A673 (cell line): ENCODE results near the gene S100A11.

Source experiments
- EZH2 ChIP-seq: fragments of 200-600 bp; sonication (generic); IDR thresholded peaks from 2 replicates; pipeline ENCODE4 v1.6.1; 2017; ENCODE audit warnings: borderline replicate concordance, low read depth, mild to moderate bottlenecking, mixed read lengths, antibody characterized with exemption, low read length; ENCODE audit not compliant: poor library complexity, severe bottlenecking
- TF ChIP-seq, protein P1 (sequence below): fragments of 300-800, 200-600 bp; sonication (generic); conservative IDR thresholded peaks from 2 replicates; pipeline ENCODE4 v1.5.1; 2017; ENCODE audit warnings: low read depth, mild to moderate bottlenecking, antibody characterized with exemption, low read length, moderate library complexity, mixed read lengths

DNA sequence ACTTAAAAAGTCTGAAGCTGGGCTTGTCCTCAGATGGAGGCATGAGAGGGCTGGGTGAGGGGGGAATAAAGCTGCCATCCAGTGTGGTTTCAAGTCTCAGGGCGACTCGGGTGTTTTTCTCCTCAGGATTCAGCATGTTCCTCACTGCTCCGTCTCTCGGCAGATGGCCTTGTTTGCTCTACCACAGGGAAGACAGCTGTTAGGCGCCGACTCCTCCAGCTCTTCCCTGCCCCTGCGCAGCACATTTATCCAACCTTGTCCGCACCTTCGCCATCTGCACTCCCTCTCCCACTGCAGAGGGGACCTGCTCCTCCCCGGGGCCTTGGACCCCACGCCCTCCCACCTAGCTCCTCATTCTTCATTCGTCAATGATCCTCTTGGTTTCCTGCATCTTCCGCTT is 16.6 kb upstream of the S100A11 start:
- TF ChIP-seq, protein P1, sequence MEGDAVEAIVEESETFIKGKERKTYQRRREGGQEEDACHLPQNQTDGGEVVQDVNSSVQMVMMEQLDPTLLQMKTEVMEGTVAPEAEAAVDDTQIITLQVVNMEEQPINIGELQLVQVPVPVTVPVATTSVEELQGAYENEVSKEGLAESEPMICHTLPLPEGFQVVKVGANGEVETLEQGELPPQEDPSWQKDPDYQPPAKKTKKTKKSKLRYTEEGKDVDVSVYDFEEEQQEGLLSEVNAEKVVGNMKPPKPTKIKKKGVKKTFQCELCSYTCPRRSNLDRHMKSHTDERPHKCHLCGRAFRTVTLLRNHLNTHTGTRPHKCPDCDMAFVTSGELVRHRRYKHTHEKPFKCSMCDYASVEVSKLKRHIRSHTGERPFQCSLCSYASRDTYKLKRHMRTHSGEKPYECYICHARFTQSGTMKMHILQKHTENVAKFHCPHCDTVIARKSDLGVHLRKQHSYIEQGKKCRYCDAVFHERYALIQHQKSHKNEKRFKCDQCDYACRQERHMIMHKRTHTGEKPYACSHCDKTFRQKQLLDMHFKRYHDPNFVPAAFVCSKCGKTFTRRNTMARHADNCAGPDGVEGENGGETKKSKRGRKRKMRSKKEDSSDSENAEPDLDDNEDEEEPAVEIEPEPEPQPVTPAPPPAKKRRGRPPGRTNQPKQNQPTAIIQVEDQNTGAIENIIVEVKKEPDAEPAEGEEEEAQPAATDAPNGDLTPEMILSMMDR, result no peak
- no peak for TF ChIP-seq EZH2
